ENCODE results near the gene NOVA2.
A peak's percentile ranks its signal among the peaks of the same experiment; 100 is the strongest.

The NOVA2 gene

DNA sequence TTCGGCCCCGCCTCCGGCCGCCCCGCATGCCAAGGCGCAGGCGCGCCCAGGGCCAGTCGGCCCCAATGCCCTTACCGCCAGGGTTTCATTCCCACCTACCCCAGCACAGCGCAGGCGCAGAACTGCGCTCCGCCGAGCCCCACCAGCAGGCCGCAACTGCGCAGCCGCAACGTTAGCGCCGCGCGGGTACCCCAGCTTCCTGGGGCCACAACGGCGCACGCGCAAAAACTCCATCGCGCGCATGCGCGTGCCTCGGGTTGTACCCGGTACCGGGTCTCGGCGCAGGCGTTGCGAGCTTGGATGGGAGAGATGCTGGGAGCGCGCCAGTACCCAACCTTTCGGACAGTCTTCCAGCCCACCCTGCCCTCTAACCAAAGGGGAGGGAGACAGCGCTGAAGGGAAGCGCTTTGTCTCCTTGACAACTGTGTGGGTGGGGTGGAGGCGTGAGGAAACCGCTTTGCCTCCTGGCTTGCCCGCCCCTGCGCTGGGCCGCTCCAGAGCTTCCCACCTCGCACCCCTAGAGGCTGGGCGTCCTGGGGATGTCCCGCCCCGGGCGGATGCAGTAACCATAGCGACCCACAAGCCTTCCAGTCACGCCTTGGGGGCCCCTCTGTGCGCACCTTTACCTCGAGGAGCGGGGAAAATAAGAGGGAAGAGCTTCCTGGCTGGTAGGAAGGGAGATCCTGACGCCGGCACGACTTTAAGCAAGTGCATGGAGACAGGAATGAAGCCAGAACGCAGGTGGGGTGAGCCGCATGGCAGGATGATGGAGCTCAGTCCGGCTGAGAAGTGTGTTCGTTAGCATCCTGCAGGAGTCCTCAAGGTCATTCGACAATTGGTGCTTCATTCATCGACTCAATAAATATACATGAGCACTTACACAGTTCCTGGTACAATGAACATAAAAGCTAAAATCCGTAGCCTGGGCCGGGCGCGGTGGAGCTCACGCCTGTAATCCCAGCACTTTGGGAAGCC is 70.7 kb downstream of the NOVA2 start:
- H3K4me2 ChIP-seq: peak overlapping the region; percentile 82
- TF ChIP-seq, protein P1, sequence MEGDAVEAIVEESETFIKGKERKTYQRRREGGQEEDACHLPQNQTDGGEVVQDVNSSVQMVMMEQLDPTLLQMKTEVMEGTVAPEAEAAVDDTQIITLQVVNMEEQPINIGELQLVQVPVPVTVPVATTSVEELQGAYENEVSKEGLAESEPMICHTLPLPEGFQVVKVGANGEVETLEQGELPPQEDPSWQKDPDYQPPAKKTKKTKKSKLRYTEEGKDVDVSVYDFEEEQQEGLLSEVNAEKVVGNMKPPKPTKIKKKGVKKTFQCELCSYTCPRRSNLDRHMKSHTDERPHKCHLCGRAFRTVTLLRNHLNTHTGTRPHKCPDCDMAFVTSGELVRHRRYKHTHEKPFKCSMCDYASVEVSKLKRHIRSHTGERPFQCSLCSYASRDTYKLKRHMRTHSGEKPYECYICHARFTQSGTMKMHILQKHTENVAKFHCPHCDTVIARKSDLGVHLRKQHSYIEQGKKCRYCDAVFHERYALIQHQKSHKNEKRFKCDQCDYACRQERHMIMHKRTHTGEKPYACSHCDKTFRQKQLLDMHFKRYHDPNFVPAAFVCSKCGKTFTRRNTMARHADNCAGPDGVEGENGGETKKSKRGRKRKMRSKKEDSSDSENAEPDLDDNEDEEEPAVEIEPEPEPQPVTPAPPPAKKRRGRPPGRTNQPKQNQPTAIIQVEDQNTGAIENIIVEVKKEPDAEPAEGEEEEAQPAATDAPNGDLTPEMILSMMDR (conservative IDR thresholded peaks at IDR 0.05; ENCODE audit: low read depth, low read length): no peak
- H3K79me2 ChIP-seq (ENCODE audit: insufficient read depth, low read depth): no peaks in the 10 kb centered on the region
- H3K27me3 ChIP-seq (ENCODE audit: insufficient read depth, low read depth): no peaks in the 10 kb centered on the region; the same call in 1 of the 2 replicates
- no peak overlapping the region for H3K4me3 ChIP-seq (IDR thresholded peaks at IDR 0.05; ENCODE audit: insufficient read depth, low read depth, low read length)
- H3K27ac ChIP-seq: peak overlapping the region; percentile 23; the same call in 1 of the 2 replicates
- H3K36me3 ChIP-seq (ENCODE audit: insufficient read depth): no peaks in the 10 kb centered on the region
- no peak overlapping the region for H3K9ac ChIP-seq
- H4K20me1 ChIP-seq (ENCODE audit: insufficient read depth): no peaks in the 10 kb centered on the region
- H2AFZ ChIP-seq (ENCODE audit: low read depth): peak overlapping the region; percentile 88
- peaks cover 16% of the 10 kb centered on the region for H3K4me1 ChIP-seq (ENCODE audit: low read depth, poor library complexity, severe bottlenecking)

DNA sequence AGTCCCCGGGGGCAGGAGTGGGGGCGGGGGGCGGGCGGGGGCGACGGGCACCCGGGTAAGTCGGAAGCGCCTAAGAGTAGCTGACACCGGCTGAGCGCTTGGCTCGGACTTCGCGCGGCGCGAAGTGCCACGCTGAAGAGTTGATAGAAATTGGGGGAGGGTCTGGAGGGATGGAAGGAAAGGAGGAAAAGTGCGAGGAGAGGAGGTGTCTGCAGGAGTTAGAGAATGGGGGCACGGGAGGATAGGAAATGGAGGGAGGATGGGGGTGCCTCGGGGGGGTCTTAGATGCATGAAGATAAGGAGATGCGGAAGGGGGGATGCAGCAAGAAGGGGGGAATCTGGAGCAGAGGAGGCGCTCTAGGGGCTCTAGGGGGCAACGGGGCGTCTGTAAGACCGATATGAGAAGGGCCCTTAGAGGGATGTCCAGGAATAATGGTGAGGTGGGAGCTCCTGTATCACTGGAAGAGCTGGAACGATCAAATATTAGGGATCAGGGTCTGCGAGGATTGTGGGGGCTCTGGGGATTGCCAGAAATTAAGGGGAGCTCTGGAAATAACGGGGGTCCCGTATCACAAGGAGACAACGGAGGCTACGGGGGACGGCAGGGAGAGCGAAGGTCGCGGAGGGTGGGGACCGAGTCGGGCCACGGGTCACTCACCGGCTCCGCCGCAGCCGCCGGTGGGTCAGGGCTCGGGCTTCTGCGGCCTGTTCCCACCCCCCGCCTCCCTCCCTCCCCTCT is 71.6 kb downstream of the NOVA2 start, which contains the start of gene MYPOP:
Gene MYPOP (minus strand): TSS at position 702 of the 739 bp plus-strand sequence. CDS start 840 bp downstream, outside the sequence.
- TF ChIP-seq, protein P1 (conservative IDR thresholded peaks at IDR 0.05; ENCODE audit: low read depth, low read length): no peak
- no peaks in the 10 kb centered on the region; the same call in 1 of the 2 replicates for H3K27me3 ChIP-seq (ENCODE audit: insufficient read depth, low read depth)
- no peaks in the 10 kb centered on the region for H4K20me1 ChIP-seq (ENCODE audit: insufficient read depth)
- peak within 1 kb of the TSS; percentile 85 for H3K4me2 ChIP-seq
- no peaks in the 10 kb centered on the region for H3K79me2 ChIP-seq (ENCODE audit: insufficient read depth, low read depth)
- H3K9ac ChIP-seq: peak within 1 kb of the TSS; percentile 55; the same call in 1 of the 2 replicates
- no peaks in the 10 kb centered on the region for H3K36me3 ChIP-seq (ENCODE audit: insufficient read depth)
- peak within 1 kb of the TSS; percentile 88 for H2AFZ ChIP-seq (ENCODE audit: low read depth)
- H3K4me1 ChIP-seq (ENCODE audit: low read depth, poor library complexity, severe bottlenecking): peaks cover 16% of the 10 kb centered on the region
- no peak within 1 kb of the TSS for H3K4me3 ChIP-seq (IDR thresholded peaks at IDR 0.05; ENCODE audit: insufficient read depth, low read depth, low read length)
- H3K27ac ChIP-seq: peak within 1 kb of the TSS; percentile 23; the same call in 1 of the 2 replicates

DNA sequence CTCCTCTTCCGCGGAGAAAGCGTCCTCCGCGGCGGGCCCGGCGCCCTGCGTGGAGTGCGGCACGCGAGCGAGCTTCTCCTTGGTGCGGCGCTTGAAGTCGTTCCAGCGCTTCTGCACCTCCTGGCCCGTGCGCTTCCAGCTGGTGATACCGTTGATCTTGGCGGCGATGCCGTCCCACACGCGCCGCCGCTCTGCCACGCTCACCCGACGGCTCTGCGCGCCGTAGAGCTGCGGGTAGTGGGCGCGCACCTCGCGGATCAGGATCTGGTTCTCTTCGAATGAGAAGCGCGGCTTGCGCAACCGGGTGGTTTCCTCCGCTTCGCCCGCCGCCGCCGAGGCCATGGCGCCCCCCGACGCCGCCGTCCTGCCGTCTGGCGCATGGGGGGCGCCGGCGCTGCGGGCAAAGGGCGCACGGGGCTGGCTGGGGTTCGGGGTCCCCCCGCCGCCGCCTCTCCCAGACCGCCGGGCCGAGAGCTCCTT is 72.2 kb downstream of the NOVA2 start:
- peaks cover 16% of the 10 kb centered on the region for H3K4me1 ChIP-seq (ENCODE audit: low read depth, poor library complexity, severe bottlenecking)
- no peaks in the 10 kb centered on the region for H3K36me3 ChIP-seq (ENCODE audit: insufficient read depth)
- no peak overlapping the region for H3K4me3 ChIP-seq (IDR thresholded peaks at IDR 0.05; ENCODE audit: insufficient read depth, low read depth, low read length)
- no peak overlapping the region for H2AFZ ChIP-seq (ENCODE audit: low read depth)
- H3K27ac ChIP-seq: no peak overlapping the region
- H3K27me3 ChIP-seq (ENCODE audit: insufficient read depth, low read depth): no peaks in the 10 kb centered on the region; the same call in 1 of the 2 replicates
- no peaks in the 10 kb centered on the region for H4K20me1 ChIP-seq (ENCODE audit: insufficient read depth)
- peak overlapping the region; percentile 85 for H3K4me2 ChIP-seq
- no peak overlapping the region for H3K9ac ChIP-seq
- no peaks in the 10 kb centered on the region for H3K79me2 ChIP-seq (ENCODE audit: insufficient read depth, low read depth)
- TF ChIP-seq, protein P1 (conservative IDR thresholded peaks at IDR 0.05; ENCODE audit: low read depth, low read length): no peak

DNA sequence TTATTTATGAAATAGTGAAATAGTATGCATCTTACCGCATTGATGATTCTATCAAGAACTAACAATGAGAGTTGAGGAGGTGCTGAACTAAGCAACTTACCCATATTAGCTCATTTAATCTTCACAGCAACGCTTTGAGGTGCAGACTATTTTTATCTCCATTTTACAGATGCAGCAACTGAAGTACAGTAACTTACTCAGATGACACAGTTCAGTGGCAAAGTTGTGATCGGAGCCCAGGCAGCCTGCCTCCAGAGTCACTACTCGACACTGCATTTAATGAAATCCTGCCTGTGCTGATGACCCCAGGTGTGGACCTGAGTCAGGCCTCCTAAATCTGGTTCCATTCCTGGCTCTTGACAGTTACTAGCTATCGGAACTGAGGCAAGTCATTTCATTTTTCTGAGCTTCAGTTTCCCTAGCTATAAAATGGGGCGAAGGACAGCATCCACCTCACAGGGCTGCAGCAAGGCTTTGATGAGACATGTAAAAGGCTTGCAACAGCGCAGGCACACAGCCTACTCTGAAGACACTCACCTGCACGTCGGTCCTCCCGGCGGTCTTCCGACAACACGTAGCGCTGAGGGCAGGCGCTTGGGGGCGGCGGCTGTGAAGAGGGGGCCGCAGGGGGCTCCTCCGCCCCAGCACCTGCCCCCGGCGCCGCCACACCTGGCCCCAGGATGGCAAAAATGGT is 72.8 kb downstream of the NOVA2 start:
- H2AFZ ChIP-seq (ENCODE audit: low read depth): no peak overlapping the region
- TF ChIP-seq, protein P1 (conservative IDR thresholded peaks at IDR 0.05; ENCODE audit: low read depth, low read length): no peak
- H4K20me1 ChIP-seq (ENCODE audit: insufficient read depth): no peaks in the 10 kb centered on the region
- H3K4me2 ChIP-seq: no peak overlapping the region
- H3K9ac ChIP-seq: no peak overlapping the region
- peaks cover 16% of the 10 kb centered on the region for H3K4me1 ChIP-seq (ENCODE audit: low read depth, poor library complexity, severe bottlenecking)
- no peak overlapping the region for H3K27ac ChIP-seq
- H3K79me2 ChIP-seq (ENCODE audit: insufficient read depth, low read depth): no peaks in the 10 kb centered on the region
- no peak overlapping the region for H3K4me3 ChIP-seq (IDR thresholded peaks at IDR 0.05; ENCODE audit: insufficient read depth, low read depth, low read length)
- no peaks in the 10 kb centered on the region; the same call in 1 of the 2 replicates for H3K27me3 ChIP-seq (ENCODE audit: insufficient read depth, low read depth)
- no peaks in the 10 kb centered on the region for H3K36me3 ChIP-seq (ENCODE audit: insufficient read depth)
